Vagina (tissue), 2 donors: ENCODE measurements around the gene SIGLEC12.

Source experiments
- CTCF ChIP-seq, 3 experiments: fragments of 450-650 bp in 2 of 3; fragments of 200-600 bp in 1 of 3; sonication (generic) in 1 of 3; IDR thresholded peaks; one replicate each; pipeline ENCODE4 v1.5.1; 2017 to 2019; ENCODE audit warnings: antibody characterized with exemption in 3 of 3, mild to moderate bottlenecking in 2 of 3, moderate library complexity in 2 of 3
- POLR2AphosphoS5 ChIP-seq, 2 donors: sonication (generic); formaldehyde crosslinking; IDR thresholded peaks; one replicate each; pipeline ENCODE4 v1.9.0; 2017; ENCODE audit warnings: antibody characterized with exemption in 2 of 2, mild to moderate bottlenecking in 2 of 2, low read depth in 1 of 2; ENCODE audit not compliant: insufficient read depth in 1 of 2

DNA sequence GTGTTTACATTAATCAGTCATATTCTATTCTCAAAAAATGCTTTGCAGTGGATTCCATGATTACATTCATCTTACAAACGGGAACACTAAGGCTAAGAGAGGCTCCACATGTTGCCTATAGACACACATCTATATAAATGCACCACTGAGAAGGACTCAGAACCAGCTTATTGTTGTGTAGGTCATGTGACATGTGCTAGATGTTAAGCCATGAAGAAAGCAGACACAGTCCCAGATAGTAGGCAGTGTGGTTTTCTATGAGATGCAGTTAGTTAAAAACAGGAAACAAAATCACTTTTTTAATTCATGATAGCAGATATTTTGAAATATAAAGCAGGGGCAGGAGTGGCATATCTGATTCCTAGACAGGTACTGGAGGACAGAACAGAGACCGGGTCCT lies 19.1 kb upstream of the SIGLEC12 start:
- no peak for TF ChIP-seq CTCF (IDR thresholded peaks at IDR 0.05)
- no peak for TF ChIP-seq POLR2AphosphoS5 (IDR thresholded peaks at IDR 0.05; ENCODE audit: insufficient read depth in 1 of 2, low read depth in 1 of 2)
